Measurements from ENCODE around the gene PPEF1. TPM values are rescaled to one million over a fixed set of nuclear protein-coding genes. Genes with fewer than 3 reads are reported as not detected.

PPEF1 gene
- total and polyA plus RNA-seq, 2 of the 13 experiments (the other 11 are each of a cell fraction or from before 2014, with no cell fraction given): not detected

DNA sequence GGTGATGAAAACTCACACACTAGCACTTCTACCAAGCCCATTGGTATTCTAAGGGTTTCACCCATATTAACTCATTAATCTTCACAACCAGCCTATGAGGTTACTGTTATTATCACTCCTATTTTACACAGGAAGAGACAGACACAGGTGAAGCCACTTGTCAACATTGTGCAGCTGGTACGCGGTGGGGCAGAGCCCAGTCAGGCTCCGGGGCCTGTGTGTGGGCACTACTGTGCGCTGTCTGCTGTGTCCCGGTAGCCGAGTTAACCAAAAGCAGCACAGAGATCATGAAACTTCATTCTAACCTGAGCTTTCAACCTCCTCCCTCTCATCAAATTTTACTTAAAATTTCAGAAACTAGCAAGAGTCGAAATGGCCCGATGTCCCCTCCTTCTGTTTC lies 165.2 kb downstream of the PPEF1 start (continued):
- TF ChIP-seq ZNF629 (CRISPR knock-in tag; conservative IDR thresholded peaks at IDR 0.05) (no peak), SSRP1 (CRISPR knock-in tag; IDR thresholded peaks at IDR 0.05) (no peak), ZSCAN25 (CRISPR knock-in tag; IDR thresholded peaks at IDR 0.05) (no peak)
- TF ChIP-seq, protein P1, sequence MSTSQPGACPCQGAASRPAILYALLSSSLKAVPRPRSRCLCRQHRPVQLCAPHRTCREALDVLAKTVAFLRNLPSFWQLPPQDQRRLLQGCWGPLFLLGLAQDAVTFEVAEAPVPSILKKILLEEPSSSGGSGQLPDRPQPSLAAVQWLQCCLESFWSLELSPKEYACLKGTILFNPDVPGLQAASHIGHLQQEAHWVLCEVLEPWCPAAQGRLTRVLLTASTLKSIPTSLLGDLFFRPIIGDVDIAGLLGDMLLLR (CRISPR knock-in tag; IDR thresholded peaks at IDR 0.05): no peak

DNA sequence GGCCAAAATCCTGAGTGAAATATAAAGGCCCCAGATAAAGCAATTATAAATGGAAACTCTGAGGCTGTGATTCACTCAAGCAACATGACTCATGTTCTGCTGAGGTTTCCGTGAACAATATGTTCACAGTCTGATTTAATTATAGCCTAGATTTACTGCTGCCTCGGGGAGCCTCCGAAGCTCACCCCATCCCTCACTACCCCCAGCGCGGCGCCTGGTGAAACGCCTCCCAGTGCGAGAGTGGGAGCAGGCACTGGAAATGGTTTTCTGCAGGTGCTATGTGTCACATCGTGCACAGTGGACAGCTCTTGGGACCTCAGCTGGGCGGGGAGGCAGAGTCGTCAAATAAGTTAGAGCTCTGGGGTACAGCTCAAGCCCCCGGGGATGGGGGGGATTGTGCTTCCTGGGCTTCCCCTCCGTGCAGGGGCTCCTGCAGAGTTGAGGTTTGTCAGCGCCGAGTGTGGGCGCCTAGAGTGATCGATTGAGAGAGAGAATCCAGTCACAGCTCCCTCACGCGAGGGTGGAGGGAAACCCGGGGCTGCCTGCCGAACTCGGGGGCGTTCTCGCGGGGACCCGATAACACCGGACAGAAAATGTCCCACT lies 165.8 kb downstream of the PPEF1 start:
- Histone ChIP-seq H3K4me3 (replicated peaks in 1 of 3; ENCODE audit: insufficient read depth in 1 of 3, low read depth in 2 of 3, low read length in 3 of 3) (no peak overlapping the region), H2AFZ (ENCODE audit: low read length) (no peak overlapping the region), H3K27ac (ENCODE audit: extremely low read length, insufficient read depth, low read length) (no peak overlapping the region), H3K9me3 (ENCODE audit: low read length) (no peaks in the 10 kb centered on the region), H3K4me1 (ENCODE audit: insufficient read depth, low read length) (peaks cover 8% of the 10 kb centered on the region), H4K20me1 (ENCODE audit: insufficient read depth, low read length) (no peaks in the 10 kb centered on the region), H3K9ac (ENCODE audit: insufficient read depth, low read depth, low read length) (no peak overlapping the region), H3K36me3 (replicated peaks in 1 of 2; ENCODE audit: control insufficient read depth in 1 of 2, insufficient read depth in 2 of 2, low read length in 2 of 2) (no peaks in the 10 kb centered on the region), H3K79me2 (ENCODE audit: insufficient read depth, low read length) (no peaks in the 10 kb centered on the region), H3K27me3 (ENCODE audit: control insufficient read depth in 1 of 2, insufficient read depth in 2 of 2, low read length in 2 of 2) (no peaks in the 10 kb centered on the region), H3K4me2 (ENCODE audit: low read depth, low read length) (no peak overlapping the region)
- ATAC-seq (no peak), FAIRE-seq (no peak), DNase-seq (ENCODE audit: low spot score) (no peak)
- ChIA-PET POLR2A (no interaction called here), CTCF (ENCODE audit: low intra/inter-chr PET ratio, low total read pairs) (no interaction called here)
- intact Hi-C loops (cut with micrococcal nuclease; ENCODE audit: unreplicated experiment) (no loop called here), in situ Hi-C loops (cut with HindIII; ENCODE audit: extremely low pct_ligation_motif_present, low pct_unique_long_range_greater_than_20kb) (no loop called here)
- 67% methylated on average over 14 of the region's 27 CpGs for WGBS (ENCODE audit: low lambda C conversion rate)
- TF ChIP-seq POLR2AphosphoS2 (IDR thresholded peaks at IDR 0.05; ENCODE audit: low read depth, low read length): no peak
- no peak for TF ChIP-seq PAWR (CRISPR knock-in tag; IDR thresholded peaks at IDR 0.05; ENCODE audit: borderline replicate concordance)
- TF ChIP-seq, protein P2, sequence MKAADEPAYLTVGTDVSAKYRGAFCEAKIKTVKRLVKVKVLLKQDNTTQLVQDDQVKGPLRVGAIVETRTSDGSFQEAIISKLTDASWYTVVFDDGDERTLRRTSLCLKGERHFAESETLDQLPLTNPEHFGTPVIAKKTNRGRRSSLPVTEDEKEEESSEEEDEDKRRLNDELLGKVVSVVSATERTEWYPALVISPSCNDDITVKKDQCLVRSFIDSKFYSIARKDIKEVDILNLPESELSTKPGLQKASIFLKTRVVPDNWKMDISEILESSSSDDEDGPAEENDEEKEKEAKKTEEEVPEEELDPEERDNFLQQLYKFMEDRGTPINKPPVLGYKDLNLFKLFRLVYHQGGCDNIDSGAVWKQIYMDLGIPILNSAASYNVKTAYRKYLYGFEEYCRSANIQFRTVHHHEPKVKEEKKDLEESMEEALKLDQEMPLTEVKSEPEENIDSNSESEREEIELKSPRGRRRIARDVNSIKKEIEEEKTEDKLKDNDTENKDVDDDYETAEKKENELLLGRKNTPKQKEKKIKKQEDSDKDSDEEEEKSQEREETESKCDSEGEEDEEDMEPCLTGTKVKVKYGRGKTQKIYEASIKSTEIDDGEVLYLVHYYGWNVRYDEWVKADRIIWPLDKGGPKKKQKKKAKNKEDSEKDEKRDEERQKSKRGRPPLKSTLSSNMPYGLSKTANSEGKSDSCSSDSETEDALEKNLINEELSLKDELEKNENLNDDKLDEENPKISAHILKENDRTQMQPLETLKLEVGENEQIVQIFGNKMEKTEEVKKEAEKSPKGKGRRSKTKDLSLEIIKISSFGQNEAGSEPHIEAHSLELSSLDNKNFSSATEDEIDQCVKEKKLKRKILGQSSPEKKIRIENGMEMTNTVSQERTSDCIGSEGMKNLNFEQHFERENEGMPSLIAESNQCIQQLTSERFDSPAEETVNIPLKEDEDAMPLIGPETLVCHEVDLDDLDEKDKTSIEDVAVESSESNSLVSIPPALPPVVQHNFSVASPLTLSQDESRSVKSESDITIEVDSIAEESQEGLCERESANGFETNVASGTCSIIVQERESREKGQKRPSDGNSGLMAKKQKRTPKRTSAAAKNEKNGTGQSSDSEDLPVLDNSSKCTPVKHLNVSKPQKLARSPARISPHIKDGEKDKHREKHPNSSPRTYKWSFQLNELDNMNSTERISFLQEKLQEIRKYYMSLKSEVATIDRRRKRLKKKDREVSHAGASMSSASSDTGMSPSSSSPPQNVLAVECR (CRISPR knock-in tag; IDR thresholded peaks at IDR 0.05; ENCODE audit: borderline replicate concordance): no peak
- no peak for TF ChIP-seq HNRNPL (IDR thresholded peaks at IDR 0.05; ENCODE audit: low read depth, low read length)
- TF ChIP-seq, protein P3, sequence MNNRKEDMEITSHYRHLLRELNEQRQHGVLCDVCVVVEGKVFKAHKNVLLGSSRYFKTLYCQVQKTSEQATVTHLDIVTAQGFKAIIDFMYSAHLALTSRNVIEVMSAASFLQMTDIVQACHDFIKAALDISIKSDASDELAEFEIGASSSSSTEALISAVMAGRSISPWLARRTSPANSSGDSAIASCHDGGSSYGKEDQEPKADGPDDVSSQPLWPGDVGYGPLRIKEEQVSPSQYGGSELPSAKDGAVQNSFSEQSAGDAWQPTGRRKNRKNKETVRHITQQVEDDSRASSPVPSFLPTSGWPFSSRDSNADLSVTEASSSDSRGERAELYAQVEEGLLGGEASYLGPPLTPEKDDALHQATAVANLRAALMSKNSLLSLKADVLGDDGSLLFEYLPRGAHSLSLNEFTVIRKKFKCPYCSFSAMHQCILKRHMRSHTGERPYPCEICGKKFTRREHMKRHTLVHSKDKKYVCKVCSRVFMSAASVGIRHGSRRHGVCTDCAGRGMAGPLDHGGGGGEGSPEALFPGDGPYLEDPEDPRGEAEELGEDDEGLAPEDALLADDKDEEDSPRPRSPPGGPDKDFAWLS (CRISPR knock-in tag; IDR thresholded peaks at IDR 0.05; ENCODE audit: borderline replicate concordance): no peak
- no peak for TF ChIP-seq ZNF350 (CRISPR knock-in tag; IDR thresholded peaks at IDR 0.05; ENCODE audit: borderline replicate concordance, low read depth)
- no peak for TF ChIP-seq TEAD2 (CRISPR knock-in tag; IDR thresholded peaks at IDR 0.05)
- no peak for TF ChIP-seq NCOA1 (CRISPR knock-in tag; IDR thresholded peaks at IDR 0.05)
- TF ChIP-seq, protein P4, sequence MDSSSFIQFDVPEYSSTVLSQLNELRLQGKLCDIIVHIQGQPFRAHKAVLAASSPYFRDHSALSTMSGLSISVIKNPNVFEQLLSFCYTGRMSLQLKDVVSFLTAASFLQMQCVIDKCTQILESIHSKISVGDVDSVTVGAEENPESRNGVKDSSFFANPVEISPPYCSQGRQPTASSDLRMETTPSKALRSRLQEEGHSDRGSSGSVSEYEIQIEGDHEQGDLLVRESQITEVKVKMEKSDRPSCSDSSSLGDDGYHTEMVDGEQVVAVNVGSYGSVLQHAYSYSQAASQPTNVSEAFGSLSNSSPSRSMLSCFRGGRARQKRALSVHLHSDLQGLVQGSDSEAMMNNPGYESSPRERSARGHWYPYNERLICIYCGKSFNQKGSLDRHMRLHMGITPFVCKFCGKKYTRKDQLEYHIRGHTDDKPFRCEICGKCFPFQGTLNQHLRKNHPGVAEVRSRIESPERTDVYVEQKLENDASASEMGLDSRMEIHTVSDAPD (CRISPR knock-in tag; IDR thresholded peaks at IDR 0.05): no peak
- no TSS peak for BruUV-seq (replicated peaks)

Measured in HepG2 (cell line).